Neural progenitor cell (in vitro differentiated cells): ENCODE measurements around the gene RASIP1. TPM values are rescaled to one million over a fixed set of nuclear protein-coding genes. Genes with fewer than 3 reads are reported as not detected.

ENCODE experiments used
- DNase-seq: peaks from one replicate; pipeline ENCODE4 v3.0.0-alpha.2; 2016; ENCODE audit warnings: low spot score
- H2AFZ ChIP-seq: fragments of 200-600 bp; sonication (generic); replicated peaks from 2 replicates; pipeline ENCODE4 v1.6.1; 2016; ENCODE audit warnings: antibody characterized with exemption
- H3F3A ChIP-seq: fragments of 200-600 bp; sonication (generic); 2 replicates; pipeline ENCODE4 v1.6.1; 2016; ENCODE audit warnings: antibody characterized with exemption, low read depth
- H3K27ac ChIP-seq: fragments of 200-600 bp; sonication (generic); 2 replicates; pipeline ENCODE4 v1.5.1; 2016; ENCODE audit warnings: mild to moderate bottlenecking
- H3K27me3 ChIP-seq: fragments of 200-600 bp; sonication (generic); 2 replicates; pipeline ENCODE4 v1.6.1; 2016; ENCODE audit warnings: mild to moderate bottlenecking, moderate library complexity
- H3K36me3 ChIP-seq: fragments of 200-600 bp; sonication (generic); 2 replicates; pipeline ENCODE4 v1.5.1; 2016
- H3K4me1 ChIP-seq: fragments of 200-600 bp; sonication (generic); 2 replicates; pipeline ENCODE4 v1.6.1; 2016; ENCODE audit warnings: mixed run types
- H3K4me2 ChIP-seq: fragments of 200-600 bp; sonication (generic); 2 replicates; pipeline ENCODE4 v1.6.1; 2016
- H3K4me3 ChIP-seq: fragments of 200-600 bp; sonication (generic); 2 replicates; pipeline ENCODE4 v1.5.1; 2016
- H3K79me2 ChIP-seq: fragments of 200-600 bp; sonication (generic); 2 replicates; pipeline ENCODE4 v1.6.1; 2016; ENCODE audit warnings: low read depth
- H3K9ac ChIP-seq: fragments of 200-600 bp; sonication (generic); 2 replicates; pipeline ENCODE4 v1.6.1; 2016
- H3K9me3 ChIP-seq: fragments of 200-600 bp; sonication (generic); 2 replicates; pipeline ENCODE4 v1.5.1; 2016; ENCODE audit warnings: low read depth
- H4K20me1 ChIP-seq: fragments of 200-600 bp; sonication (generic); 2 replicates; pipeline ENCODE4 v1.6.1; 2016; ENCODE audit warnings: low read depth
- H3K27ac Mint-ChIP-seq: 3 replicates; pipeline ENCODE4 v1.8.0; 2021; ENCODE audit warnings: mixed read lengths
- H3K27me3 Mint-ChIP-seq: 2 replicates; pipeline ENCODE4 v1.8.0; 2022; ENCODE audit warnings: low read depth, mild to moderate bottlenecking, inconsistent platforms, moderate library complexity, mixed read lengths; ENCODE audit not compliant: insufficient read depth
- H3K36me3 Mint-ChIP-seq: 3 replicates; pipeline ENCODE4 v1.8.0; 2021; ENCODE audit warnings: mixed read lengths
- H3K4me1 Mint-ChIP-seq: 3 replicates; pipeline ENCODE4 v1.8.0; 2021; ENCODE audit warnings: mixed read lengths
- H3K4me3 Mint-ChIP-seq: 3 replicates; pipeline ENCODE4 v1.8.0; 2021; ENCODE audit warnings: mild to moderate bottlenecking, moderate library complexity, mixed read lengths
- H3K9me3 Mint-ChIP-seq: 3 replicates; pipeline ENCODE4 v1.8.0; 2020; ENCODE audit warnings: mixed read lengths
- CTCF ChIP-seq: fragments of 200-600 bp; sonication (generic); IDR thresholded peaks from 2 replicates; pipeline ENCODE4 v1.5.1; 2017; ENCODE audit warnings: antibody characterized with exemption, mild to moderate bottlenecking
- EZH2 ChIP-seq: fragments of 200-600 bp; sonication (generic); IDR thresholded peaks from 2 replicates; pipeline ENCODE4 v1.6.1; 2017; ENCODE audit warnings: antibody characterized with exemption, mild to moderate bottlenecking, moderate library complexity
- EZH2phosphoT487 ChIP-seq: fragments of 200-600 bp; sonication (generic); IDR thresholded peaks from 2 replicates; pipeline ENCODE4 v1.6.1; 2017; ENCODE audit warnings: antibody characterized with exemption
- total RNA-seq: library from RNA; depleted of rRNA; stranded (reverse); fragments of >200 nt; gene quantifications from 2 replicates; pipeline ENCODE4 v1.2.3, GENCODE V29; 2015; ENCODE audit warnings: low replicate concordance

The RASIP1 gene
- total RNA-seq, 1 donor from 2014 or later, result 0.86 TPM

- no peaks in the 10 kb centered on the region for H4K20me1 ChIP-seq
- peak overlapping the region; percentile 73 for H3K27ac Mint-ChIP-seq
- H3K36me3 ChIP-seq, result no peaks in the 10 kb centered on the region
- peaks cover 9% of the 10 kb centered on the region for H3F3A ChIP-seq
- no peaks in the 10 kb centered on the region for H3K9me3 Mint-ChIP-seq
- no peaks in the 10 kb centered on the region for H3K36me3 Mint-ChIP-seq
- no peak overlapping the region for H3K9ac ChIP-seq
- peaks cover 25% of the 10 kb centered on the region for H3K4me1 ChIP-seq
- H3K4me3 Mint-ChIP-seq, result no peak overlapping the region
- H3K4me1 Mint-ChIP-seq, result peaks cover 33% of the 10 kb centered on the region
- H3K4me3 ChIP-seq, result no peak overlapping the region
- H3K9me3 ChIP-seq, result no peaks in the 10 kb centered on the region
- no peak overlapping the region for H3K27ac ChIP-seq
- DNase-seq, result peak; percentile 93
- H3K27me3 Mint-ChIP-seq, result peaks cover 4% of the 10 kb centered on the region
- H3K79me2 ChIP-seq, result no peaks in the 10 kb centered on the region
- TF ChIP-seq EZH2, result no peak
- no peak for TF ChIP-seq EZH2phosphoT487
- TF ChIP-seq CTCF, result peak; percentile 84
- peak overlapping the region; percentile 33 for H3K4me2 ChIP-seq
- H3K27me3 ChIP-seq, result peaks cover 16% of the 10 kb centered on the region
- no peak overlapping the region for H2AFZ ChIP-seq
Measured at GRCh38 chr19:48674921-48675824, 65.2 kb downstream of the RASIP1 start.

GRCh38 chr19:48674216-48674809 lies 66.1 kb downstream of the RASIP1 start:
- Mint-ChIP-seq H3K27ac (no peak overlapping the region), H3K27me3 (peaks cover 4% of the 10 kb centered on the region), H3K36me3 (no peaks in the 10 kb centered on the region), H3K4me3 (no peak overlapping the region), H3K4me1 (peaks cover 35% of the 10 kb centered on the region), H3K9me3 (peaks cover 6% of the 10 kb centered on the region)
- DNase-seq, result peak; percentile 39
- H3K79me2 ChIP-seq, result no peaks in the 10 kb centered on the region
- TF ChIP-seq EZH2phosphoT487, result no peak
- no peak for TF ChIP-seq CTCF
- TF ChIP-seq EZH2, result no peak
- H3K36me3 ChIP-seq, result no peaks in the 10 kb centered on the region
- H3K27ac ChIP-seq, result no peak overlapping the region
- peak overlapping the region; percentile 33 for H3K4me2 ChIP-seq
- H3K4me1 ChIP-seq, result peaks cover 25% of the 10 kb centered on the region
- no peak overlapping the region for H3K4me3 ChIP-seq
- H3K9ac ChIP-seq, result no peak overlapping the region
- no peak overlapping the region for H2AFZ ChIP-seq
- H4K20me1 ChIP-seq, result no peaks in the 10 kb centered on the region
- no peaks in the 10 kb centered on the region for H3K9me3 ChIP-seq
- H3K27me3 ChIP-seq, result peaks cover 16% of the 10 kb centered on the region
- peaks cover 9% of the 10 kb centered on the region for H3F3A ChIP-seq

- Histone ChIP-seq H3K9ac (no peak overlapping the region), H3K4me2 (peak overlapping the region; percentile 34), H4K20me1 (no peaks in the 10 kb centered on the region), H3K79me2 (no peaks in the 10 kb centered on the region), H2AFZ (peak overlapping the region; percentile 19), H3K27ac (no peak overlapping the region), H3F3A (peaks cover 9% of the 10 kb centered on the region), H3K4me1 (peaks cover 25% of the 10 kb centered on the region), H3K9me3 (no peaks in the 10 kb centered on the region), H3K36me3 (no peaks in the 10 kb centered on the region), H3K27me3 (peaks cover 16% of the 10 kb centered on the region), H3K4me3 (no peak overlapping the region)
- H3K4me3 Mint-ChIP-seq, result peak overlapping the region; percentile 48
- TF ChIP-seq EZH2 (no peak), EZH2phosphoT487 (no peak), CTCF (no peak)
- no peaks in the 10 kb centered on the region for H3K36me3 Mint-ChIP-seq
- peaks cover 35% of the 10 kb centered on the region for H3K4me1 Mint-ChIP-seq
- DNase-seq, result no peak
- peaks cover 8% of the 10 kb centered on the region for H3K27me3 Mint-ChIP-seq
- no peak overlapping the region for H3K27ac Mint-ChIP-seq
- H3K9me3 Mint-ChIP-seq, result peaks cover 6% of the 10 kb centered on the region
Measured at GRCh38 chr19:48673436-48674100, 66.8 kb downstream of the RASIP1 start.
